ENCODE measurements around the gene STEAP2. TPM values are rescaled to one million over a fixed set of nuclear protein-coding genes. Genes with fewer than 3 reads are reported as not detected.
"Not testable (repeated sequence)": the region's sequence is repeated elsewhere in the genome, so short reads cannot be mapped to it uniquely, and the experiment has no call there.

STEAP2 gene
- 2.3 TPM for total RNA-seq

DNA sequence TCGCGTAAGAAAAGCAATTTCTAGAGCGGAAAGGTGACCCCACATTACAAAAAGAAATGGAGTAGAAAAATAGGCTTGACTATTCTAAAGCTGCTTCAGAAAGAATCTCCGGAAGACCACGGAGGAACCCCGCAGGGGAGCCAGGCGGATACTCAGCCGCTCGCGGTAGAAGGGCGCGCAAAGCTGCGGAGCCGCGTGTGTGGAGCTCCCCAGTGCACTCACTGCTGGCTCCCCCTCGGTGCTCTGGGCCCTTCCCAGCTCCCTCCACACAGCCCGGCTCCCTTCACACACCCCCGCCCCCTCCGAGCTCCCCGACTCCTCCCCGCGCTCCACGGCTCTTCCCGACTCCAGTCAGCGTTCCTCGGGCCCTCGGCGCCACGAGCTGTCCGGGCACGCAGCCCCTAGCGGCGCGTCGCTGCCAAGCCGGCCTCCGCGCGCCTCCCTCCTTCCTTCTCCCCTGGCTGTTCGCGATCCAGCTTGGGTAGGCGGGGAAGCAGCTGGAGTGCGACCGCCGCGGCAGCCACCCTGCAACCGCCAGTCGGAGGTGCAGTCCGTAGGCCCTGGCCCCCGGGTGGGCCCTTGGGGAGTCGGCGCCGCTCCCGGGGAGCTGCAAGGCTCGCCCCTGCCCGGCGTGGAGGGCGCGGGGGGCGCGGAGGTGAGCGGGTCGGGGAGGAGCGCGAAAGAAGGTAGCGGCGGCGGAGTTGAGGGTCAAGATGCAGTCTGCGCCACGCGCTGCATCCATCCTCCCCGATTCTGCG lies at the start of gene STEAP2:
TSS of gene STEAP2 (plus strand) at position 350 of the 758 bp plus-strand sequence. CDS start 13,343 bp downstream, outside the sequence.
- peak; percentile 89 for DNase-seq

DNA sequence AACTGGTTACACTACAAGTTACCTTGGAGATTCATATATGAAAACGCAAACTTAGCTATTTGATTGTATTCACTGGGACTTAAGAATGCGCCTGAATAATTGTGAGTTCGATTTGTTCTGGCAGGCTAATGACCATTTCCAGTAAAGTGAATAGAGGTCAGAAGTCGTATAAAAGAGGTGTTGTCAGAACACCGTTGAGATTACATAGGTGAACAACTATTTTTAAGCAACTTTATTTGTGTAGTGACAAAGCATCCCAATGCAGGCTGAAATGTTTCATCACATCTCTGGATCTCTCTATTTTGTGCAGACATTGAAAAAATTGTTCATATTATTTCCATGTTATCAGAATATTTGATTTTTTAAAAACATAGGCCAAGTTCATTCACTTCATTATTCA lies 48.0 kb upstream of the STEAP2 start:
- DNase-seq, result no peak

DNA sequence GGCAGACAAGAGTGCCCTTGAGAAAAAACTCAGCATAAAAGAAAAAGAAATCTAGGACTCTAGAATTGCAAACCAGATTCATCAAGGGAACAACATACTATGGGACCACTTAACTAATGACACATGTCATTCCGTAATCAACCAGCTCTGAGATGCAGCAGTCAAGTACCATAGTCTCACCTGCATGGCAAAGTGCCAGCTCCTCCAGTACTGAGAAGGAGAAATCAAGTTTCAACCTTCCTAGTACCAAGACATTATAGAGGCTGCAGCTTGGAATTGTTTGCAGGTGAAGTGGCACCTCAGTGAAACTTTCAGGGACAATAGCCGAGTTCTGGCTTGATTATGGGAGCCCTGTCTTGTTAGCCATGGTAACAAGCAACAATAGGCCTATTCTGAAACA lies 45.8 kb upstream of the STEAP2 start:
- DNase-seq, result no peak

DNA sequence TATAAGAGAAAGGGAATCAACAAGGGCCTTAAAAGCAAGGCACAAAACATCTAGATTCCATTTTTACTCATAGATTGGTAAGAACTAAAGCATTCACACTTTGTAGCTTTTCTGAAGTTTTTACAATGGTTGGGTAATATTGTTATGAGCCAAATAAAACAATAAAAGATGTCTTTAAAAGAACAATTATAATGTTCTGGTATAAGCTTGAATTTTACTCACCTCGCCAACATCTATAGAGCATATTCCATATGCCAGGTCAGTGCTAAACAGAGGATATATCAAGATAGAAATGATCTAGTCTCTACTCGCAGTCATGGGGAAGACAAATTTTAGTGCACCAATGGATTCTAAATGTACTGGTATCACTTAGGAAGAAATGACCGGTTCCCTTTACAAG lies 45.4 kb upstream of the STEAP2 start:
- DNase-seq, result no peak

DNA sequence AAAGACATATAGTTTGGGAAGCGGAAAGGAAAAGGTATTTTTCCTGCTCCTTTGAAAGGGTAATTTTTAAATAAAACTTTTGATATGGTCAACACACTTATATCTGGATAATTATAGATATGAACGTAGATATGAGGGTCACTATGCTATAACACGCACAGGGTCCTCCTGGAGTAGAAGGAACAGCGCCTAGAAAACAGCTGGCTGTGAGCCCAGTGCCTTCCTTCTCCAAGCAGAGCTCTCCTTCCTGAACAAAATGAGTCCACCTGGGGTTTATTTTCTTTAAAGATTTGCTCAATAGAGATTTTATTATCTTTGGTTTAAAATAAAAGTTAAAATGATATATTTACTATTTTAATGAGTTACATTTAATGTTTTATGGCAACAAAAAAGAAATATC lies 44.2 kb upstream of the STEAP2 start:
- no peak for DNase-seq

DNA sequence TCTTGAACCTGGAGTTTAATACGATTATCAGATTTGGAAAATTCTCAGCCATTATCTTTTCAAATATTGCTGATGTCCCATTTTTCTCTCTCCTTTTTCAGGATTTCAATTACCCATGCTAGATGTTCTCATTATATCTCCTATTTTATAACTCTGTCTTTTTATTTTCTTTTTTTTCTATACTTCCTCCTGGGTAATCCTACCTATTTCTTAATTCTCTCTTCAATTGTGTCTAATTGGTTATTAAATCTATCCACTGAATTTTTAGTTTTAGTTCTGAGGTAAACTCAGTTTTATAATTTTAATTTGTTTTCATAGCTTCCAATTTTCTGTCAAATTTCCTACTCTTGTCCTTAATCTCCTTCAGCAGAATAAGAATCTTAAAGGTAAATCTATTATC lies 41.6 kb upstream of the STEAP2 start:
- no peak for DNase-seq

DNA sequence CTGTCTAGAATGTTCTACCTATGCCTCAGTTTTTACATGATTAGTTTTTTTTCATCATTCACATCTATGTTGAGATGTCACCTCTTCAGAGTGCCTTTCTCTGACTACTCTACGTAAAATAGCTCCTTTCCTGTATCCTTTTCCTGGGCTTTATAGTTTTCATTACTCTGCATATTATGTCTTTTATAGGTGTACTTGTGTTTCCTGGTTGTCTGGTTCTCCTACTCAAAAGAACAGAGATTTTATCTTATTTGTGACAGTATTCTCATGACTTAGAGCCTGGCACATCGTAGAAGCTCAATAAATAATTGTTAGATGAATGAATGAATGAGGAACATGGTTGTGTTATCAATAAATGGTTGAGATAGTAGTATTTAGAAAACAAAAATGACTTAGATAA lies 39.4 kb upstream of the STEAP2 start:
- no peak for DNase-seq

DNA sequence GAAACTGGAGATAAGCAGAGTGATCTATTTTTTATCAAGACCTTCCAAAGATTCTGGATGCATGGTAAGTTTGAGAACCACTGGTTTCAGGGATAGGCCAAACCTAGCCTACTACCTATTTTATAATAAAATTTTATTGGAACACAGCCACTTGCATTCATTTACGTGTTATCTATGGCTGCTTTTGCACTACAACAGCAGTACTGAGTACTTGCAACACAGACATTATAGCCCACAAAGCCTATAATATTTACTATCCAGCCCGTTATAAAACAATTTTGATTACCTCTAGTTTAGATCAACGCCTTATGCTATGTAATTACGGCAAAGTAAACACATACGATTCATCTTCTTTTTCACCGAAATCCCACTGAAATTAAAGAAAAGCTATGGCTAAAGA lies 38.9 kb upstream of the STEAP2 start:
- no peak for DNase-seq

DNA sequence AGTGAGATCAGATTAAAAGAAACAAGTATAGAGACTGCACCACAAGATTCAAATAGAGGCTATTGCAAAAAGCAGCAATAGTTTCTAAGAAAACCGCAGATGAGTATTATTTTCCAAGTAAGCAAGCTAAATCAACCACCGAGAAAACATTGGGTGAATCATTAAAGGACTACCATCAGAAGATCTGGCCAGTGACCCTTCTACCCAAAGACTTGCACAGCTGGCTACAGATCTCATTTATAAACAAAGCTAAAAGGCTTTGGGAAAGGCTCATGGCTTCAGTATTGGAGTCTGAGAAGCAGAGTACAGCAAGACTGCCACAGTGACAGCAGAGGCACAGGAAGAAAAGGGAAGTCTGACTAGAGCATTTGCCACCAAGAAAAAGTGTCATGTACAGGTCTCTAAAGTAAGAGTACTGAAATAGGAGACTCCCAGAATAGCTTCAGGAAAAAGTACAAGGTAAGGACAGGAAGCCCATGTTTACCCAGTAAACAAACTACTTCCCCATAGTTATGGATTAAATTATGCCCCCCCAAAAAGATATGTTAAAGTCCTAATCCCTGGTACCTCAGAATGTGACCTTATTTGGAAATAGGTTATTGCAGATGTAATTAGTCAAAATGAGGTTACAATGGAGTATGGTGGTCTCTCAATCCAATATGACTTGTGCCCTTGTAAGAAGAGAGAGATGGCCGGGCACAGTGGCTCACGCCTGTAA lies 38.3 kb upstream of the STEAP2 start:
- DNase-seq, result no peak

DNA sequence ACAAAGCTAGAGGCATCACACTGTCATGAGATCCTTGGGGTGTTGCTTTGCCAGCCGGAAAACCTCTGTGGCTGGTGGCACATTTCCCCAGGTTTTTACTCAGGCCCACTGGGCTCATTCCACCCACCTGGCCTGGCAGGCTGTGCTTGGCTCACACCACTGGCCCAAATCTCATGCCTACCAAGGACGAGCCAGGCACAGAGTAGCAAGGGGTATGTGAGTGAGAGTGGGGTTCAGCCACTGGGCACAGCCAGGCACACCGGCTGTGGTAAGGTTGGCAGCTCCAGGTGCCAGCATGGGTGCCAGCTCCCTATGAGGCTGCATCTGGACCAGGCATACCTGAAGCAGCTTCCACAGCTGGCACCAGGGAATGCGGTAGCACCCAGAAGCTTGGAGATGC lies 35.9 kb upstream of the STEAP2 start:
- DNase-seq, result no peak

DNA sequence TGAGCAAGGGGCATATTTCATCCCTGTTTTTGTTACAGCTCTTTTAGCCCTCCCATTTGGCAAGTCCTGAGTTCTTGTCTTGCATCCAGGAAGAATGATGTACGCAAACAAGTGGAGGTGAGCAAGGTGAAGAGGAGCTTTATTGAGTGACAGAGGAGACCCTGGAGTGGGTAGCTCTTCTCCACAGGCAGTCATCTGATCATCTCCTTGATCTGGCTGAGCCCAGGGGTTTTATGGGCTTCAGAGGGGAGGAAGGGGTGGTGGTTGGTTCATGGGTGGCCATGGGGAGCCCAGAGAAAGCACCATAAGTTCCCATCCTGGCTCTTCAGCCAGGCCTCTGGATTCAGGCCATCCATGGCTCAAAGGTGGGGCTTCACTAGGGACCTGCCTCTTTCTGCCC lies 35.3 kb upstream of the STEAP2 start:
- DNase-seq, result no peak

DNA sequence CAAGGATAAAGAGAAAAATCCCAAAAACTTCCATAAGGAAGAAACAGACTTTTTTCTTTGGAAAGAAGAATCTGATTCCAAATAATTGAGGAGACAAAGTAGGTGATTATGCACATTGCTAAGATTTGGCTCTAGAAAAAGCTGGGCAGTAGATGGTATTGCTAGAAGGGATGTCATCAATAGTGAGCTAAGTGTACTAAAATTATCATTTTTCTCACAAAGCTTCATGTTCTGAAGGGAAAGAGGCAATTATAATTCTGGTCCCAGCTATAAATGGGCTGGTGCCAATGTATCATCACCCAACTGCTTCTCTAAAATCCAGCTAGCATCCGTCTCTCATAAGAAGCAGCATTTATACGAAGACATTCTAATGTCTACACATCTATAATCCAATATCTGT lies 33.4 kb upstream of the STEAP2 start:
- DNase-seq, result no peak

DNA sequence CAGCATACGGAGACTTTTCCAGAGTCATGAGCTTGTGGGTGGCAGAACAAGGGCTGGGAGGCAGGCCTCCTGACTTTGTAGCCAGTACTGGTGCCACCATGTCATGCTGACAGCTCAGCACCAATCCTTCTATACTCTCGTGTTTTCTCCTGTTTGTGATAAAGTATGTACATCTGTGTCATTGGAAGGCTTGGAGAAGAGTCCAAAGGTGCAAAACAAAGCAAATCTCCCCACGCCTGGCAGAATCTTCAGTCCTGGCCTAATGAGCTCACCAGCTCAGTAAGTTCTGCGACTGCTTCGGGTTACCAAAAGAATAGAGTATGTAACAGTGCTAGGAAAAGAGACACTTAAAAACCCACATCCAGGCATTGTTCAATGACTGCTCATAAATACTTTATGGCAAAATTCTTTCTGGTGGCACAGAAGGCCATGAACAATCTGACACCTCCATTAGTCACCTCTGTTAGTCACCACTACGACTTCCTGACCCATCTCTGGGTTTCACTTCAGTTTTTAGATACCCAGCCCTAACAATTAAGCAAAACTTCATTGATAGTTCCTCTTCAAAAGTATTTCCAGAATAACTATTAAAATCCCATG lies 32.8 kb upstream of the STEAP2 start:
- DNase-seq, result no peak

DNA sequence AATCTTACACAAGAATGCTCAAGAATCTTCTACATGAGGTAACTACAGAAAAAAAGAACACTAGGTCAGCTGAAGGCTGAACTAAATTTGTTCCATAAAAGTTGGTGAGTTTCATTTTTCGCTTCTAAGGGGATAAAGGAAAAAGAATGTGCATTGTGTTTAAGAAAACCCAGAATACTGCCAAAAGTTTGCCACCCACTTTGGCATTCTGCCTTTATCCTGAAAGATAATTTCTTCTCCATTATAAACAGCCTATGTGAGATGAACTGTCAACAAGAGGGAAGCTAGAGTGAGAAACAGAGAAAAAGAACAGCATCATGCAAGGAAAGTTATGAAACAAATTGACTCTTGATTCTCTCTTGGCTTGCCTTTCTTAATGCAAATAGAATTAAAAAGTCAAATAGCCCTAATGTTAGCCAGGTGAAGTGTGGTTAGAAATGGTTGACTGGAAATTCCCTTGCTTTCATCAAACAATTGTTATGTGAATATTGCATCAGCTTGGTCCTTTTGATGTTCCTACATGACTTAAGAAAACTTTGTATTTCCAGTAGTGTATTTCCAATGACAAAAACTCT lies 31.4 kb upstream of the STEAP2 start:
- DNase-seq, result no peak

DNA sequence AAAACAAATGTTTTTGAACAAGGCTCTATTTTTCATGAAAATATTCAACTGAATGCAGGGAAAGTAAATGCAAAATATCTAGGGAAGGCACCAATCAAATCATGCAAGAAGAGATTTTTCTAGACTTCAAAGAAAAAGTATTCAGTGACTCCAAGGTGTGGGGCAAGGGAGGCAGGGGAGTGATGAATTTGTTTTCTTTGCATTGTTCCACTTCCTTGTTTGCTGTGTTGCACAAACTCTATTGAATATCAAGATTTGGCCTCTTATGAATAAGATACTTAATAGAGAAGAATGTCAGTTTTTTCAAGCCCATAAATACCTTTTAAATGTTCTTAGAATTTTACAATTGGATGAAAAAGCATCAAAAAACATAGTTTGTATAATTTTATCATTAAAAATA lies 30.9 kb upstream of the STEAP2 start:
- no peak for DNase-seq

DNA sequence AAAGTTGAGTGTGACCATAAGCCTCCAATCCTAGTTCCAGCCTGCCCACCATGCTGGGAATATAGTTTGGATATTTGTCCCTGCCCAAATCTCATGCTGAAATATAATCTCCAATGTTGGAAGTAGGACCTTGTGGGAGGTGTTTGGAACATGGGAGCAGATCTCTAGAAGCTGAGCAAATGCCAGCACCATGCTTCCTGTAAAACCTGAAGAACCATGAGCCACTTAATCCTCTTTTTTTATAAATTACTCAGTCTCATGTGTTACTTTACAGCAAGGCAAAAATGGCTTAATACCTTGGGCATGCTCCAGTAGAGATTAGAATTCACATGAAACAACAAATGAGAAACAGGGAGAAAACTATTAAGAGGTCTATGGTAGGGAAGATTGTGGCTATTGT lies 30.1 kb upstream of the STEAP2 start:
- DNase-seq, result no peak

DNA sequence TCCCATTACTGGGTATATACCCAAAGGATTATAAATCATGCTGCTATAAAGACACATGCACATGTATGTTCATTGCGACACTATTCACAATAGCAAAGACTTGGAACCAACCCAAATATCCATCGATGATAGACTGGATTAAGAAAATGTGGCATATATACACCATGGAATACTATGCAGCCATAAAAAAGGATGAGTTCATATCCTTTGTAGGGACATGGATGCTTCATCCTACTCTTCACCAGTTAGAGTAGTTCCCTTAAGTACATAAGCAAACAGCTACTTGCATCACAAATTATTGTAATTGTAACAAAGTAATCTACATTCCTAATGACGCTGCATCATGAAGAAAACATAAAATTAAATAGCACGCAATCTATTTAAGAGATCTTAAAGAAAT lies 25.2 kb upstream of the STEAP2 start:
- not testable (repeated sequence) for DNase-seq

DNA sequence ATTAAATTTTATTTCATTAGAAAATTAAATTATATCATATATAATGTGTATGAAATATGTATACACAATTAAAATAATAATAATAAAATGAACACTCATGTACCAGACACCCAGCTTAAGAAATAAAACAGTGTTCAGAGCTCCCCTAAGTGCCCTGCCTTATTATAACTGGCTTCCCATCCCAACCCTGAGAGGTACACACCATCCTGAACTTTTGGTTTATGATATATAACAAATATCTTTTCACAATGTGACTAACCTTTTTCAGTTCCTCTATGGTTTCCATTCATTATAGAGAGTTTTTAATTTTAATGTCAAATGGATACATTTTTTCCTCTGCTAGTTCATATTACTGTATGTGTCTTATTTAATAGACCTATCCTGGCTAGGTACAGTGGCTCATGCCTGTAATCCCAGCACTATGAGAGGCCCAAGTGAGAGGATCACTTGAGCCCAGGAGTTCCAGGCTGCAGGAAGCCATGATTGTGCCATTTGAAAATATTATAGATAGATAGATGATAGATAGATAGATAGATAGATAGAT lies 24.0 kb upstream of the STEAP2 start:
- no peak for DNase-seq

DNA sequence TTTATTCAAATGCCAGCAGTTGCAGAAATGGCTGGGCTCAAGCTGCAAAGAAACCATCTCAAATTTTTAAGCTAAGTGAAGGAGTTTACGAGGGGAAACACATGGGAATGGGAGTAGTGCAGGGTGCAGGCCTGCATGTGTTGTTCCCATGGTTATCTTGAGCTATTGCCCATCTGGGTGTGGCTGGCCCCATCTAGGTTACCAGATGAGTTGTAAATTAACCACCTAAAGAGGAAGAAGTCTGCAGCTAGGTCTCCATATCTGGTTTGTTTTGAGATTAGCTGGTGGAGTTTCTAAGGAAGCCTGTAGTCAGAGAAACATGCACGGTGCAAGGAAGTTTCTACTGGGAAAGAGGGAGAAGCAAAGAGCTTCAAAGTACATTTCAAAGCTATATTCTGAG lies 23.3 kb upstream of the STEAP2 start:
- DNase-seq, result no peak

DNA sequence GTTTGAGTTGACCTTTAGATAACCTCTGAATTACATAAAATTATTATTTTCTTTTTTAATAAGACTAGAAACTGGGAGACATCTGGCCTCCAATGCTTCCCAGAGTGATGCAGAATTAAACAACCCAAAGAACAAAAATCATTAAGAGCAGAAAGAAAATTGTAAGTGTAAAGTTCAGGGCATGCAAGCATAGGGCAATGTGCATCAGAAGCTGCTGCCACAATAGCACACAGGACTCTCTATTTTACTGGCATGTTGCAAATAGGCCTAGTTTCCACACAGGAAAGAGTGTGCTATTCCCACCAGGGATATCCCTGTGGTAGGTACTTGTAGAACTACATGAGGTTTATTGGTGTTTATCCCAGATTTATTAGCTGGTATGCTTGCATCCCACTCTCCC lies 20.5 kb upstream of the STEAP2 start:
- no peak for DNase-seq

DNA sequence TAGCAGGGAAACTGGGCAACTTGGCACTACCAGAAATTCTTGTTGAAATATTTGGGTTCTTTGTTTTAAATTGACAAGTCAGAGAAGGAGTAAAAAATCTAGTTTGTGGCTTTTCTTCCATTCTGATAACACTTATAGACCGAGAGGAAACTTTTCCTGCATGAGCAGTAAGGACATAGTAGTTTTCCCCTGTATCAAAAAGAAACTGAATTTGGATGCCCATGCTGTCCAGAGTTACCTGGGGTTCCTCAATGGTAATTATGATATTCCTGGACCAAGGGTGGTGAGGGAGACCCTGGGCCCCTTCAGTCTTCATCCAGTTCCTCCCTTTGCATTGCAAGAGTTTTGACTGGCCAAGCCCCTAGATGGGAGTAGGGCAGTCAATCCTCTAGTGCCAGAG lies 19.9 kb upstream of the STEAP2 start:
- DNase-seq, result no peak

DNA sequence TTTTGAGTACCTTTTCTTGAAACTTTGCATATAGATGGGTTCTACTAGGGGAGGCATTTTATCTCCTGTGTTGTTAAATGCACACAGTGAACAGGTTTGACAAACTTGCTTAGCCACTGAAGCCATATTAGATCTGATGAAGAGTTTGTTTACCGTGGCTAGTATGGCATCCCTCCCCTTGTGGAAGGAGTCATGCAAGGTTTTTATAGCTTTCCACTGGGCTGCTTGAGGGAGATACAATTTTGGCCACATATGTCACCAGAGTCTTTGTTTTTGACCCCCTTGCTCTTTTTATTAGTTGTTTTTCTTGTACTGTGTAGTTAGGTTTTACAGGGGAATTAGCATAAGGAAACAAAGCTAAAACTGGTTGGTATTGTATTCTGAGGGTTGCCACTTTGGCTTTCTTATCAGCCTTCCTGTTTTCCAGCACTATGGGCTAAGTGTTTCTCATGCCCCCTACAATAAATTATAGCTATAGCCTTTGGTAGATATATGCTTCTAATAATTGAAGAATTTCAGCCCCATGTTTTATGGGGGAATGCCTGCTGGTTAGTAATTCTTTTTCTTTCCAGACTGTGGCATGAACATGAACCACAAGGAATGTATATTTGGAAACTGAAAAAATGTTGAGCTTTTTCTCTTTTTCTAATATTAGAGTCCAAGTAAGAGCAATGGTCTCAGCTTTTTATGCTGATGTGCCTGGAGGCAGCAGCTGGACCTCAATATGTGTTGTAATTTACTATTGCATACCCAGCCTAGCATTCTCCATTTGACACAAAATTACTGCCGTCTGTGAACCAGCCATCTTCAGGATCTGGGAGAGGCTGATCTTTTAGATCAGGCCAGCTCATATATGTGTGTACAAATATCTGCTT lies 18.4 kb upstream of the STEAP2 start:
- no peak for DNase-seq
